H1 (cell line): ENCODE data around the gene GLS. TPM values are rescaled to one million over a fixed set of nuclear protein-coding genes. Genes with fewer than 3 reads are reported as not detected.
A peak's percentile ranks its signal among the peaks of the same experiment; 100 is the strongest.

ENCODE experiments used
- CTCF ChIA-PET: fragments of 300-600 bp; sonication (Branson Sonifier 250); formaldehyde crosslinking; loops from one replicate; lab custom pipeline; 2021; ENCODE audit not compliant: partially characterized antibody; lab: Charles Lee
- POLR2A ChIA-PET: fragments of 300-600 bp; sonication (Branson Sonifier 250); formaldehyde crosslinking; loops from one replicate; lab custom pipeline; 2021; ENCODE audit warnings: inconsistent platforms; ENCODE audit not compliant: partially characterized antibody; lab: Charles Lee
- DNase-seq, 2 experiments: peaks; one replicate each; pipeline versions ENCODE4 v3.0.0 to v3.0.0-alpha.2; 2010 to 2022; ENCODE audit warnings: low spot score in 2 of 2, low read depth in 1 of 2, mixed read lengths in 1 of 2
- FAIRE-seq: peaks from 2 replicates; lab custom pipeline; 2011; peaks lifted over from hg19 to GRCh38; lab: Jason Lieb, UNC
- H2AFZ ChIP-seq: 2 replicates; pipeline ENCODE4 v1.8.1; 2012; ENCODE audit warnings: low read length, inconsistent platforms
- H2AK5ac ChIP-seq: 2 replicates; pipeline ENCODE4 v1.6.1; 2013; ENCODE audit warnings: low read depth, low read length
- H2BK120ac ChIP-seq: replicated peaks from 2 replicates; pipeline ENCODE3; 2013; ENCODE audit warnings: low read depth, low read length, inconsistent platforms
- H2BK12ac ChIP-seq: 2 replicates; pipeline ENCODE4 v1.6.1; 2013; ENCODE audit warnings: low read depth, low read length
- H2BK15ac ChIP-seq: 2 replicates; pipeline ENCODE4 v1.6.1; 2013; ENCODE audit warnings: low read length
- H2BK20ac ChIP-seq: 2 replicates; pipeline ENCODE4 v1.6.1; 2013; ENCODE audit warnings: low read length
- H2BK5ac ChIP-seq: 2 replicates; pipeline ENCODE4 v1.6.1; 2013; ENCODE audit warnings: low read depth, low read length
- H3K14ac ChIP-seq: 2 replicates; pipeline ENCODE4 v1.6.1; 2013; ENCODE audit warnings: inconsistent platforms; ENCODE audit not compliant: insufficient read length
- H3K18ac ChIP-seq: 2 replicates; pipeline ENCODE4 v1.6.1; 2013; ENCODE audit warnings: low read length; ENCODE audit errors: extremely low read depth
- H3K23ac ChIP-seq: 2 replicates; pipeline ENCODE4 v1.6.1; 2013; ENCODE audit warnings: inconsistent platforms; ENCODE audit not compliant: insufficient read length
- H3K23me2 ChIP-seq: 2 replicates; pipeline ENCODE4 v1.6.1; 2013; ENCODE audit warnings: low read depth, low read length
- H3K27ac ChIP-seq: 2 replicates; pipeline ENCODE4 v1.6.1; 2011; ENCODE audit warnings: low read depth, low read length, inconsistent platforms
- H3K27me3 ChIP-seq, 4 experiments: replicated peaks in 1 of 4; 1 replicate in 1 of 4; 2 replicates in 3 of 4; pipeline versions ENCODE4 v1.6.1 to v1.8.1; 2011 to 2013; ENCODE audit warnings: low read length in 3 of 4, mild to moderate bottlenecking in 3 of 4, inconsistent platforms in 2 of 4, mixed read lengths in 2 of 4, moderate library complexity in 1 of 4; ENCODE audit not compliant: control insufficient read depth in 3 of 4, insufficient read depth in 3 of 4; ENCODE audit errors: extremely low read depth in 1 of 4
- H3K36me3 ChIP-seq, 4 experiments: 2 replicates each; pipeline versions ENCODE4 v1.6.1 to v1.8.1; 2011 to 2013; ENCODE audit warnings: mild to moderate bottlenecking in 4 of 4, low read length in 3 of 4, moderate library complexity in 2 of 4, control low read depth in 1 of 4, inconsistent platforms in 1 of 4; ENCODE audit not compliant: insufficient read depth in 4 of 4, control insufficient read depth in 2 of 4
- H3K4ac ChIP-seq: replicated peaks from 2 replicates; pipeline ENCODE3; 2013; ENCODE audit warnings: low read length, low read depth, mixed read lengths, inconsistent platforms; ENCODE audit not compliant: insufficient read length
- H3K4me1 ChIP-seq, 4 experiments: replicated peaks in 1 of 4; 1 replicate in 1 of 4; 2 replicates in 3 of 4; pipeline versions ENCODE4 v1.6.1 to v1.8.1; 2011 to 2013; ENCODE audit warnings: low read length in 3 of 4, inconsistent platforms in 2 of 4, mixed read lengths in 1 of 4; ENCODE audit not compliant: insufficient read depth in 4 of 4, control insufficient read depth in 3 of 4
- H3K4me2 ChIP-seq, 2 experiments: 2 replicates each; pipeline versions ENCODE4 v1.6.1 to v1.8.1; 2011 to 2013; ENCODE audit warnings: low read depth in 2 of 2, low read length in 2 of 2, control low read depth in 1 of 2, inconsistent platforms in 1 of 2, mild to moderate bottlenecking in 1 of 2; ENCODE audit not compliant: insufficient read depth in 1 of 2
- H3K4me3 ChIP-seq, 4 experiments: fragments of 200-600, 300-600 bp in 1 of 4; sonication (generic), shearing (Covaris generic), sonication (Bioruptor Twin) in 1 of 4; 2 replicates each; pipeline versions ENCODE4 v1.5.1 to v1.8.1; 2011 to 2016; ENCODE audit warnings: low read length in 4 of 4, low read depth in 3 of 4, control low read depth in 2 of 4, inconsistent platforms in 2 of 4, mild to moderate bottlenecking in 2 of 4, mixed read lengths in 1 of 4, moderate library complexity in 1 of 4; ENCODE audit not compliant: insufficient read depth in 2 of 4; ENCODE audit errors: extremely low read depth in 1 of 4
- H3K56ac ChIP-seq: replicated peaks from 2 replicates; pipeline ENCODE3; 2013; ENCODE audit warnings: low read depth, mild to moderate bottlenecking, mixed read lengths, low read length, inconsistent platforms; ENCODE audit not compliant: insufficient read length
- H3K79me1 ChIP-seq: 2 replicates; pipeline ENCODE4 v1.6.1; 2013; ENCODE audit warnings: low read depth, low read length, control low read depth
- H3K79me2 ChIP-seq, 2 experiments: 2 replicates each; pipeline versions ENCODE4 v1.6.1 to v1.8.1; 2012 to 2013; ENCODE audit warnings: low read length in 2 of 2, mild to moderate bottlenecking in 2 of 2, inconsistent platforms in 1 of 2; ENCODE audit not compliant: insufficient read depth in 2 of 2, control insufficient read depth in 1 of 2
- H3K9ac ChIP-seq, 4 experiments: replicated peaks in 1 of 4; 1 replicate in 1 of 4; 2 replicates in 3 of 4; pipeline versions ENCODE4 v1.6.1 to v1.8.1; 2011 to 2013; ENCODE audit warnings: low read depth in 3 of 4, low read length in 3 of 4, control low read depth in 2 of 4, mild to moderate bottlenecking in 2 of 4, moderate library complexity in 2 of 4, inconsistent platforms in 1 of 4; ENCODE audit errors: extremely low read depth in 1 of 4
- H3K9me3 ChIP-seq, 2 experiments: 2 replicates each; pipeline versions ENCODE4 v1.6.1 to v1.8.1; 2012 to 2013; ENCODE audit warnings: mild to moderate bottlenecking in 2 of 2, moderate library complexity in 2 of 2, control low read depth in 1 of 2, inconsistent platforms in 1 of 2, low read depth in 1 of 2, low read length in 1 of 2, mixed read lengths in 1 of 2; ENCODE audit not compliant: insufficient read depth in 2 of 2
- H4K20me1 ChIP-seq, 2 experiments: replicated peaks in 1 of 2; 2 replicates each; pipeline versions ENCODE3 to v1.8.1; 2011 to 2013; ENCODE audit warnings: inconsistent platforms in 2 of 2, low read length in 2 of 2, mild to moderate bottlenecking in 1 of 2; ENCODE audit not compliant: insufficient read depth in 2 of 2, control insufficient read depth in 1 of 2
- H4K5ac ChIP-seq: 2 replicates; pipeline ENCODE4 v1.6.1; 2013; ENCODE audit warnings: low read length, low read depth, mixed read lengths, inconsistent platforms; ENCODE audit not compliant: insufficient read length
- H4K8ac ChIP-seq: 2 replicates; pipeline ENCODE4 v1.8.0; 2013; ENCODE audit warnings: mild to moderate bottlenecking, moderate library complexity, low read length, inconsistent platforms; ENCODE audit not compliant: insufficient read depth; ENCODE audit errors: extremely low read depth
- H4K91ac ChIP-seq: replicated peaks from 2 replicates; pipeline ENCODE3; 2013; ENCODE audit warnings: low read length, mixed read lengths, inconsistent platforms; ENCODE audit not compliant: insufficient read length
- BCL11A ChIP-seq, 2 experiments: IDR thresholded peaks; one replicate each; pipeline ENCODE4 v1.6.1; 2011; ENCODE audit warnings: low read depth in 2 of 2, low read length in 2 of 2, mild to moderate bottlenecking in 2 of 2
- CBX8 ChIP-seq: fragments of 300-800, 300-1000 bp; sonication (generic); IDR thresholded peaks from 2 replicates; pipeline ENCODE4 v1.7.1; 2016; ENCODE audit warnings: low read depth, low read length, borderline replicate concordance
- CHD2 ChIP-seq: IDR thresholded peaks from 2 replicates; pipeline ENCODE4 v1.6.1; 2012; ENCODE audit warnings: low read length, improper control_type of control experiment
- EGR1 ChIP-seq: IDR thresholded peaks from 2 replicates; pipeline ENCODE4 v1.6.1; 2011; ENCODE audit warnings: low read depth, low read length, borderline replicate concordance
- GABPA ChIP-seq: IDR thresholded peaks from 2 replicates; pipeline ENCODE4 v1.6.1; 2011; ENCODE audit warnings: mild to moderate bottlenecking, low read length, moderate library complexity, borderline replicate concordance; ENCODE audit not compliant: insufficient read depth
- MAFK ChIP-seq: IDR thresholded peaks from 2 replicates; pipeline ENCODE4 v1.6.1; 2012; ENCODE audit warnings: low read depth, mild to moderate bottlenecking, improper control_type of control experiment, low read length
- SAP30 ChIP-seq: fragments of 300-600 bp; sonication (generic); IDR thresholded peaks from 2 replicates; pipeline ENCODE4 v1.7.1; 2012; ENCODE audit warnings: low read length, moderate library complexity, mild to moderate bottlenecking, inconsistent platforms; ENCODE audit not compliant: insufficient read depth, insufficient replicate concordance
- SIRT6 ChIP-seq: IDR thresholded peaks from one replicate; pipeline ENCODE4 v1.7.1; 2012; ENCODE audit warnings: low read length, inconsistent platforms
- TAF1 ChIP-seq: IDR thresholded peaks from 2 replicates; pipeline ENCODE4 v1.6.1; 2011; ENCODE audit warnings: mild to moderate bottlenecking, low read depth, low read length
- WGBS, 2 experiments: shearing (Covaris generic) in 1 of 2; methylation state at CpG; one replicate each; pipeline versions ENCODE4 v1.1.6 to v1.1.7; 2013 to 2015; ENCODE audit warnings: low lambda C conversion rate in 2 of 2, mixed read lengths in 2 of 2, inconsistent platforms in 1 of 2, low coverage in 1 of 2, missing lambda C conversion rate in 1 of 2; ENCODE audit not compliant: insufficient replicate concordance in 2 of 2, insufficient coverage in 1 of 2, insufficient read length in 1 of 2; ENCODE audit errors: extremely low coverage in 1 of 2, missing lambda C conversion rate in 1 of 2; 5-methylcytosine and 5-hydroxymethylcytosine counted together
- polyA plus RNA-seq, 7 experiments: library from polyadenylated mRNA; depleted of rRNA in 3 of 7; stranded (reverse) in 5 of 7; unstranded in 2 of 7; fragments of >200 nt in 5 of 7; fragments of 200-250 nt in 2 of 7; gene quantifications; 1 replicate in 5 of 7; 2 replicates in 1 of 7; 4 replicates in 1 of 7; pipeline versions ENCODE4 v1.2.1 to v1.2.3, GENCODE V29; 2011 to 2013; ENCODE audit warnings: missing spikeins in 2 of 7, mixed read lengths in 2 of 7
- total RNA-seq: library from RNA; stranded (reverse); fragmentation: NEBNext Ultra II Directional; extraction: Animal tissue kit (Norgen Biotek cat#: 25700); gene quantifications from 2 replicates; pipeline ENCODE4 v1.2.1, GENCODE V29; 2021
- TF ChIP-seq, protein P1 (sequence below), 3 experiments: IDR thresholded peaks; 1 replicate in 2 of 3; 2 replicates in 1 of 3; pipeline versions ENCODE4 v1.5.1 to v1.6.1; 2011; ENCODE audit warnings: low read length in 3 of 3, mild to moderate bottlenecking in 3 of 3, inconsistent platforms in 2 of 3, low read depth in 1 of 3, moderate library complexity in 1 of 3; ENCODE audit not compliant: insufficient read depth in 1 of 3; ENCODE audit errors: control extremely low read depth in 1 of 3
- TF ChIP-seq, protein P2 (sequence below): IDR thresholded peaks from 2 replicates; pipeline ENCODE4 v1.6.1; 2012; ENCODE audit warnings: inconsistent platforms

The GLS gene
- total and polyA plus RNA-seq, 2 of the 8 experiments (the other 6 are each of a cell fraction or from before 2014, with no cell fraction given): 15.7 to 89.8 TPM

DNA sequence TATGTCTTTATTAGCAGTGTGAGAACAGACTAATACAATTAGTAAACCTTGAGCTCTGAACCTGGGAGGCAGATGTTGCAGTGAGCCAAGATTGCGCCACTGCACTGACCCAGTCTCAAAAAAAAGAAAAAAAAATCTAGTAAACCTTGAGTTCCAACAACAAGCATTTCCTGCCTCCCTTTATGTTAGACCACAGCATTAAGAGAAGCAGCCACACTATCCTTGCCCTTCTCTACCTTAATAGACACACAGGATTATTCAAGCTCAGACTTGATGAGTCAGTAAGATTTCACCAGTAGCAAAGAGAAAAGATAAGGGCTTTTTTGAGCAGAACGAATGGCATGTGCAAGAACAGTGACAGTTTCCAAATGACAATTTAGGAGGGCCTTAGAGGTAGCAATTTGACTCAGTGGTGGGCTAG is 18.0 kb upstream of the GLS start:
- Histone ChIP-seq H3K4ac (no peak overlapping the region), H3K9me3 (peaks cover 0 to under 1% of the 10 kb centered on the region in 2 experiments; a peak in 2 of 4 replicates), H3K23ac (peak overlapping the region; percentile 73), H2BK20ac (peak overlapping the region; percentile 89; the same call in 1 of the 2 replicates), H4K20me1 (no peaks in the 10 kb centered on the region), H4K8ac (no peak overlapping the region), H3K27ac (no peak overlapping the region), H3K36me3 (no peaks in the 10 kb centered on the region; a peak in 1 of 8 replicates), H3K56ac (no peak overlapping the region), H2AFZ (no peak overlapping the region), H3K23me2 (no peaks in the 10 kb centered on the region), H2BK15ac (no peak overlapping the region), H3K9ac (no peak overlapping the region), H2BK120ac (peak overlapping the region; percentile 75), H4K5ac (no peak overlapping the region), H2AK5ac (no peak overlapping the region; the same call in 1 of the 2 replicates), H3K4me1 (peaks cover 2 to 14% (median 9%) of the 10 kb centered on the region in 4 experiments; a peak in 6 of 7 replicates), H4K91ac (peak overlapping the region; percentile 93), H2BK5ac (no peak overlapping the region), H3K14ac (no peak overlapping the region), H3K4me2 (no peak overlapping the region), H2BK12ac (0 out of 2 replicates have a peak overlapping the region, but pooled peaks have one; percentile 1), H3K79me2 (no peaks in the 10 kb centered on the region), H3K79me1 (no peaks in the 10 kb centered on the region), H3K18ac (no peak overlapping the region; the same call in 1 of the 2 replicates), H3K4me3 (no peak overlapping the region), H3K27me3 (no peaks in the 10 kb centered on the region)
- ChIA-PET POLR2A (interaction anchor here (0.6 to 7.1 kb wide), 2 partner anchors 18 to 155 kb away, joined by 4 to 64 read pairs; partner anchors contain the start of gene GLS), CTCF (interaction anchor here (0.9 to 3.0 kb wide), 4 partner anchors 12 to 20 kb away, joined by 3 to 15 read pairs (median 3); no protein-coding TSS in a partner anchor)
- DNase-seq (no peak), FAIRE-seq (no peak)
- 90% methylated on average over 2 of the region's 2 CpGs; no CpG with 5 or more reads in 1 of the 2 experiments for WGBS, 2 experiments
- TF ChIP-seq CHD2: no peak
- no peak for TF ChIP-seq BCL11A (IDR thresholded peaks at IDR 0.05; ENCODE audit: low read depth in 2 of 2, low read length in 2 of 2)
- no peak for TF ChIP-seq MAFK
- TF ChIP-seq TAF1: no peak
- TF ChIP-seq SAP30: no peak
- no peak for TF ChIP-seq SIRT6
- no peak for TF ChIP-seq EGR1
- TF ChIP-seq GABPA: no peak
- no peak for TF ChIP-seq CBX8
- TF ChIP-seq, protein P1, sequence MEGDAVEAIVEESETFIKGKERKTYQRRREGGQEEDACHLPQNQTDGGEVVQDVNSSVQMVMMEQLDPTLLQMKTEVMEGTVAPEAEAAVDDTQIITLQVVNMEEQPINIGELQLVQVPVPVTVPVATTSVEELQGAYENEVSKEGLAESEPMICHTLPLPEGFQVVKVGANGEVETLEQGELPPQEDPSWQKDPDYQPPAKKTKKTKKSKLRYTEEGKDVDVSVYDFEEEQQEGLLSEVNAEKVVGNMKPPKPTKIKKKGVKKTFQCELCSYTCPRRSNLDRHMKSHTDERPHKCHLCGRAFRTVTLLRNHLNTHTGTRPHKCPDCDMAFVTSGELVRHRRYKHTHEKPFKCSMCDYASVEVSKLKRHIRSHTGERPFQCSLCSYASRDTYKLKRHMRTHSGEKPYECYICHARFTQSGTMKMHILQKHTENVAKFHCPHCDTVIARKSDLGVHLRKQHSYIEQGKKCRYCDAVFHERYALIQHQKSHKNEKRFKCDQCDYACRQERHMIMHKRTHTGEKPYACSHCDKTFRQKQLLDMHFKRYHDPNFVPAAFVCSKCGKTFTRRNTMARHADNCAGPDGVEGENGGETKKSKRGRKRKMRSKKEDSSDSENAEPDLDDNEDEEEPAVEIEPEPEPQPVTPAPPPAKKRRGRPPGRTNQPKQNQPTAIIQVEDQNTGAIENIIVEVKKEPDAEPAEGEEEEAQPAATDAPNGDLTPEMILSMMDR (IDR thresholded peaks at IDR 0.05; ENCODE audit: control extremely low read depth in 1 of 3, insufficient read depth in 1 of 3, low read depth in 1 of 3, low read length in 3 of 3): no peak
- TF ChIP-seq, protein P2, sequence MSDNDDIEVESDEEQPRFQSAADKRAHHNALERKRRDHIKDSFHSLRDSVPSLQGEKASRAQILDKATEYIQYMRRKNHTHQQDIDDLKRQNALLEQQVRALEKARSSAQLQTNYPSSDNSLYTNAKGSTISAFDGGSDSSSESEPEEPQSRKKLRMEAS: no peak
